ENCODE measurements around the gene CYP4F22.
"Not testable (repeated sequence)": the region's sequence is repeated elsewhere in the genome, so short reads cannot be mapped to it uniquely, and the experiment has no call there.

CYP4F22 gene

GRCh38 chr19:15533522-15533830 lies 25.2 kb downstream of the CYP4F22 start:
- H3K4me3 ChIP-seq (ENCODE audit: low read depth, low read length), result not testable (repeated sequence)

DNA sequence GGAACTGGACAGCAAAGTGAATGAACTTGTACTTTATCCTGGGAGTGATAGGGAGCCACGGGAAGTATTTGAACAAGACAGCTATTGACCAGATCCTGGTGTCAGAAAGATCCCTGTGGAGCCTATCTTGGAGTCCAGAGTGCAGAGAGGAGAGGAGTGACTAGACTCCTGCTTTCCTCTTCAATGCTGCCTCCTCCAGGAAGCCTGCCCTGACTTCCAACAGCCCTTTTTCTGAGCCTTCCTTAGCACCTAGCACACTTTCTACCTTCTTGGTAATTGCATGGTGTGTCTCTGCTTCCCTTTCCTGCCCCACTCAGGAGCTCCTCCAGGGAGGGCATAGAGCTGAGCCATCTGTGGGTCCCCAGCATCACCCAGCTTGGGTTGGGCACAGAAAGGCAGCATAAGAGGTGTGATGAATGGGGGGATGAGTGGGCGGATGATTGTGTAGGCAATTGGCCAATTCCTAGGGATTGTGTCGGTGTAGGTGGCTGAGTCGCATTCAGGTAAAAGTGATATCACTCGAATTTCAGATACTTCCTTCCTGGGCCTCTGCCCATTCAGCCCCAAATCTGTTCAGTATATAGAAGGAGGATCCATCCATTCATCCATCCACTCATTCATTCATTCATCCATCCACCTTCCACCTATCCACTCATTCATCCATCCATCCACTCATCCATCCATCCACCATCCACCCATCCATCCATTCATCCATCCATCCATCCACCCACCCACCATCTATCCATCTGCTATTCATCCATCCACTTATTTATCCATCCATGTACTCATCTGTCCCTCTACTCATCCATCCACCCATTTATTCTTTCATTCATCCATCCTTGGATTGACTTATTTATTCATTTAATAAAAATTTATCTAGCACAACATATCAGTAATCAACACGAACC lies 26.9 kb downstream of the CYP4F22 start:
- no peak overlapping the region for H3K4me3 ChIP-seq (ENCODE audit: low read depth, low read length)

DNA sequence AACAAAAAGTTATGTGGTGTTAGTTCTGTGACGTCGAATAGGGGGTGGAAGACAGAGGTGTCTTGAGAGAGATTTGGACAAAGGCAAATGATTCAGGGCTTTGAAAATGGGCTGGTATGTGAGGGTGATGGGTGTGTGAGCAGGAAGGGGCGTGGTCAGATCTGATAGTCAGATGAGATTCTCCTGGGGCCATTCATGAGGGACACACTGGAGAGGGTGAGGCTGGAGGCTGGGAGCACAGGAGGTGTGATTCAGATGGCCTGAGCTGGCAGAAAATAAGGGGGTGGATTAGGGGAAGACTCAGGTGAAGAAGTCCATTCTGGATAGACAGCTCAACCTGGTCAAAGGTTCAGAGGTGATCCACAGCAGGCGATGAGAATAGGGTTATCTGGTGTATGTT lies 28.0 kb downstream of the CYP4F22 start:
- no peak overlapping the region for H3K4me3 ChIP-seq (ENCODE audit: low read depth, low read length)

- no peak overlapping the region for H3K4me3 ChIP-seq (ENCODE audit: low read depth, low read length)
These were observed 30.4 kb downstream of the CYP4F22 start for GRCh38 chr19:15538774-15539173.

- no peak overlapping the region for H3K4me3 ChIP-seq (ENCODE audit: low read depth, low read length)
These were observed 31.3 kb downstream of the CYP4F22 start for GRCh38 chr19:15539638-15540037.

DNA sequence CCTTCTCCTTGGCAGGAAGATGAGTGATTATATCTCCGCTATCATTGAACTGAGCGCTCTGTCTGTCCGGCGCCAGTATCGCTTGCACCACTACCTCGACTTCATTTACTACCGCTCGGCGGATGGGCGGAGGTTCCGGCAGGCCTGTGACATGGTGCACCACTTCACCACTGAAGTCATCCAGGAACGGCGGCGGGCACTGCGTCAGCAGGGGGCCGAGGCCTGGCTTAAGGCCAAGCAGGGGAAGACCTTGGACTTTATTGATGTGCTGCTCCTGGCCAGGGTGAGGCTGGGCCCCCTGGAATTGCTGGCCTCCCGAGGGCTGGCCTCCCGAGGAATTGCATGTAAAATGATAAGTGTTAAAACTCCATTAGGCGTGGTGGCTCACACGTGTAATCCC lies 32.1 kb downstream of the CYP4F22 start:
- H3K4me3 ChIP-seq (ENCODE audit: low read depth, low read length), result no peak overlapping the region

DNA sequence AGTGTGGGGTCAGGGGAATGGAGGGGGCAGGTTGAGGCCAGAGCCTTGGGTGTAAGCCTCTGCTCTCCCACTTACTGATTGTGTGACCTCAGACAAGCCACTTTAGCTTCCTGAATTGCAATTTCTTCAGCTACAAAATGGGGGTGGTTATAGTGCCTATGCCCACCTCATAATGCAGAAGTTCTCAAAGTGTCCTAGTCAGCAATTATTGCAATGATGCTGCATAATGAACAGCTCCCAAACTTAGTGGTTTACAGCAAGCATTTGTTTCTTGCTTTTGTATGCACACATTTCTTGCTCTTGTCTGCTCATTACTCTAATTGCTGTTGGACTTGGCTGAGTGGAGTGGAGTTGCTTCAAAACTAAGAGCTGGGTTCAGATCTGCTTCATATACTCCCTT lies 36.0 kb downstream of the CYP4F22 start:
- H3K4me3 ChIP-seq (ENCODE audit: low read depth, low read length), result no peak overlapping the region

DNA sequence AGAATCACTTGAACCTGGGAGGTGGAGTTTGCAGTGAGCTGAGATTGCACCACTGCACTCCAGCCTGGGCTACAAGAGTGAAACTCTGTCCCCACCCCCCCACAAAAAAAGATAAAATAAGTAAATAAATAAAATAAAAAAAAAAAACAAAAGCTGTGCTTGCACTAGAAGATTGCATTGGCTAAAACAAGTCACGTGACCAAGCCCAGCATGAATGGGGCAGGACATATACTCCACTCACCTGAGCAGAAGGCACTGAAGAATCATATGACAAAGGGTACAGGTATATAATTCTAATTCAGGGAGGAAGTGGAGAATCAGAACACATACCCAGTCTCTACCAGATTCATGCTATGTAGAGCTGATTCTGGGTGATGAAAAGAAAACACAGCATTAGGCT lies 36.6 kb downstream of the CYP4F22 start:
- no peak overlapping the region for H3K4me3 ChIP-seq (ENCODE audit: low read depth, low read length)

DNA sequence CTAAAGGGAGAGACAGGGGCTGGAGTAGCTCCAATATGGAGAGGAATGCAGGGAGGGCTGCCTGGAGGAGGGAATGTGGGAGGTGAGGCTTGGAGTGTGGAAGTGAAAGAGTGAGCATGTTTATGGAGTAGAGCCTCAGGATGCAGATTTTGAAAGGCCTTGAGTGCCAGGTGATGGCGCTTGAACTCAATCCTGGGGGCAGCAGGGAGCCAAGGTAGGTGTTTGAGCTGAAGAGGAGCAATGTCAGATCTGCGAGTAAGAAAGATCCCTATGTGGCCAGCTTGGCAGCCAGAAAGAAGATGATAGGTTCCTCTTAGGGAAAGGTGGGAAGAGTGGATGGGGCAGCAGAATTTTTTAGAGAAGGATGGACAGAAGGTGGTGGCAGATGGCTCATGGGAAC lies 40.3 kb downstream of the CYP4F22 start:
- H3K4me3 ChIP-seq (ENCODE audit: low read depth, low read length), result no peak overlapping the region

GRCh38 chr19:15549581-15549980 lies 41.3 kb downstream of the CYP4F22 start:
- H3K4me3 ChIP-seq (ENCODE audit: low read depth, low read length), result no peak overlapping the region

DNA sequence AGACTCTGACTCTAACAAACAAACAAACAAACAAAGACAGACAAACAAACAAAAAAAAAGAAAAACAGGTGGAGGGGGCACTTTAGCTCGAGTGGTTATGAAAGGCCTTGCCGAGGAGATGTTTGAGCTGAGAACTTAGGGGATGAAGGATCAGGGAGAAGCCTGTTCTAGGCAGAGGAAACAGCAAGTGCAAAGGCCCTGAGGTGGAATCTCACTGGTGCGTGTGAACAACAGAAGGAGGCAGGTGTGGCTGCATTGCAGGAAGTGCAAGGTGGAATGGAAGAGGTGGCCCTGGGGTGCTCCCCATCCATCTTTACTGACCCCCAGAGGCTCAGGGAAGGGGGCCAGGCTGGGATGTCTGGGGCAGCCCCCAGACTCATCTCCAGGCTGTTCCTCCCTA lies 41.9 kb downstream of the CYP4F22 start:
- H3K4me3 ChIP-seq (ENCODE audit: low read depth, low read length), result no peak overlapping the region

GRCh38 chr19:15550929-15551292 lies 42.6 kb downstream of the CYP4F22 start:
- peak overlapping the region; percentile 60 for H3K4me3 ChIP-seq (ENCODE audit: low read depth, low read length)

- peak overlapping the region; percentile 60 for H3K4me3 ChIP-seq (ENCODE audit: low read depth, low read length)
These were observed 43.1 kb downstream of the CYP4F22 start for GRCh38 chr19:15551293-15552004.

- no peak overlapping the region for H3K4me3 ChIP-seq (ENCODE audit: low read depth, low read length)
These were observed 46.7 kb downstream of the CYP4F22 start for GRCh38 chr19:15555021-15555420.

GRCh38 chr19:15555759-15556633 lies 47.7 kb downstream of the CYP4F22 start:
- no peak overlapping the region for H3K4me3 ChIP-seq (ENCODE audit: low read depth, low read length)

DNA sequence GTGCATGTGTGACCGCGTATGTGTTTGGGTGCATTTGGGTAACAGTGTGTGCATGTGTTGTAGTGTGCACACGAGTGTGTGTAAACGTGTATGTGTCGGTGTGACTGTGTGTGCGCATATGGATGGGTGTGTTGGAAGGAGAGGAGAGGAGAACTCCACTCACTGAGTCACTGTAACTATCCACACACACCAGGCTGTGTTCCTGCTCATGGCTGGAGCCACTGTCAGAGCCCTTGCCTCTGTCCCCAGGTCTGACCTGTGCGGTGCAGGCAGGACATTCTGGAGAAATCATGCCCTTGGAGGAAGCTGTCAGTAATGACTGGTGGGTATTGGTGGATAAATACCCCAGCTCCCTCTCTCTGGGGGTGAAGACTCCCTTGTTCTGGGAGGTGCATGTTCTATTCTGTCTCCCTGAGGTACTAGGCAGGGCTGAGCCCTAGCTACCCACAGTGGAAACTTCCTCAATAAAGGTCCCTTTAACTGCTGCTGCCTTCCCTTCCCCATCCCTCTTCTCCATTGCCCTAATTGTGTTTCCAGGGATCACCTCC lies 48.4 kb downstream of the CYP4F22 start:
- no peak overlapping the region for H3K4me3 ChIP-seq (ENCODE audit: low read depth, low read length)

DNA sequence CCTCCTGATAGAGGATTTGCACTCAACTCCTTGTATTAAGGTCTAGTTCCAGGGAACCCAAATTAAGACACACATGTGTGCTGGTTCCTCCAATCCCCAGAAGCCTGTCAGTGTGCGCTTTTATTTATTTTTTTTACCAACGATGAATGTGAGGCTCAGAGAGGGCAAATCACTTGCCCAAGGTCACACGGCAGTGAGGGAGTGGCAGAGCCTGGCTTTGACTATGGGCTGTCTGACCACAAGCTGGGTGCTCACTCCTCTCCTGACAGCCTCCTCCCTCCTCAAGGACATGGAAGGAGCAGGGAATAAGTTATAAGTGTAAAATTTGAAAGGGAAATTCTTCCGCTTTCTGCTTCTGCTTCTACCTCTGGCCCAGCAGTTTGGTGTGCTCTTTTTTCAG lies 48.9 kb downstream of the CYP4F22 start:
- no peak overlapping the region for H3K4me3 ChIP-seq (ENCODE audit: low read depth, low read length)

DNA sequence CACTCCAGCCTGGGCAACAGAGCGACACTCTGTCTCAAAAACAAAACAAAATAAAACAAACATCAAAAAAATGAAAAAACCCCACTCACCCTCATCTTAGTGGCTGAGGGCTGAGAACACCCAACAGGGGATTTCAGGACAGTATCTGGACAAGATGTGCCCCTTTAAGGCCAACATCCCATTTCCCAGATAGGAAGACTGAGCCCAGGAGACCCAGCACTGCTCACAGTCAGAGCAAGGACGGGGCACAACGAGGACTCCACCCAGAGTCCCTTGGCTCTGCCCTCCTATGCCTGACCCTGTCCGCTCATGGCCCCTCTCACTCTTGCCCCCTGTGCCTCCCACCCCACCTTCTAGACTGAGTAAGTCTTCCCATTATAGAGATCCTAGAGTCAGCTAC lies 53.8 kb downstream of the CYP4F22 start:
- no peak overlapping the region for H3K4me3 ChIP-seq (ENCODE audit: low read depth, low read length)

GRCh38 chr19:15562861-15563260 lies 54.5 kb downstream of the CYP4F22 start:
- H3K4me3 ChIP-seq (ENCODE audit: low read depth, low read length), result no peak overlapping the region

DNA sequence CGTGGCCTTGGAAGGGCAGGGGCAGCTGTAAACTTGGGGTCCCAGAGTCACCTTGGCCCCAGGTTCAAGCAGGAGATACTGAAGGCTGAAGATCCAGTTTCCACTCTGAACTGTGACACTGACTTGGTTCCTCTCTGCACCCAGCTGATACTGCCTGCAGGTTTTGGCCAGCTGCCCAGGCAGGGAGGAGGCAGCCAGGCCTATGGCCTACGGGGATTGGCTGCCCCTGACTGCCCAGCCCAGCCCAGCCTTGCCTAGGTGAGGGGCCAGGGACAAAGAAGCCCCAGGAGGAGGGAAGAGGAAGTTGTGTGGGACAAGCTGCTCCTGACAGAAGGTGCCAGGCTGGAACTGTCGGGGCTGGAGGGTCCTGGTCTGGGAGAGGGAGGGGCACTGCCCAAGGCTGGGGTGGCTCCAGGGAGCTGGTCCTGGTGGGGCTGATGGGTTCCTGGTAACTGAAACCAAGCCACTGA lies 55.0 kb downstream of the CYP4F22 start:
- no peak overlapping the region for H3K4me3 ChIP-seq (ENCODE audit: low read depth, low read length)

GRCh38 chr19:15563931-15564330 lies 55.6 kb downstream of the CYP4F22 start:
- H3K4me3 ChIP-seq (ENCODE audit: low read depth, low read length), result no peak overlapping the region
